ENCODE data around the gene NBEA. TPM values are rescaled to one million over a fixed set of nuclear protein-coding genes. Genes with fewer than 3 reads are reported as not detected.

The NBEA gene
- total and polyA plus RNA-seq, 2 experiments from 2014 or later: 9.1 to 29.1 TPM

DNA sequence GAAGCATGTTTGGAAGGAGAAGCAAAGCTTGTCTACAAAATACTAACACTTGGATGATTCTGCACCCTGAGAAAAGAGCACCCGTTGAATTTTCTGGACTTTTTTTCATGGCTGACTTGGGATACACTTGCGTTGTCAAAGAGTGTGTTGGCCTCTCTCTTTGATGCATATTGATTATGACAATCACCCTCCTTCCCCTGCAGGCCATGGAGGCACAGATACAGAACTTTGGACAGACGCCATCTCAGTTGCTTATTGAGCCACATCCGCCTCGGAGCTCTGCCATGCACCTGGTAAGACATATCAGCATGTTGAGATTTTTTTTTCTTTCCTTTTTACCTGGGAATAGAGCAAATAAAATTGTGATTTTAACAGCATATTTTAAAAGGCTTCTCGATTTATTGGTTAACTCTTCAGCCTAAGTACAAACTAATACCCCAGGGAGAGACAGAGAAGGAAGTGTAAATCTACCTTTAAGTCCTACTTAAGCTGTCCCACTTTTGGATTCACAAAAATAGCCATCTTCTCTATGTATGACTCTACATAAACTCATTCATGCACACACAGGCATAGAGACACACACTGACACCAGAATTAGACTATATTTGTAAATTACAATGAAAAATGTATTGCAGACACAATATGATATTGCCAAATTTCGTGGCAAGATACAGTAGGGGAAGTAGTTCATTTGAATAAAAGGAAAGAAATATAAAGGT, 704.1 kb downstream of the NBEA start (continued):
- TF ChIP-seq CTCF (conservative IDR thresholded peaks at IDR 0.05; ENCODE audit: low read depth in 2 of 2): no peak
- TF ChIP-seq, protein P1, sequence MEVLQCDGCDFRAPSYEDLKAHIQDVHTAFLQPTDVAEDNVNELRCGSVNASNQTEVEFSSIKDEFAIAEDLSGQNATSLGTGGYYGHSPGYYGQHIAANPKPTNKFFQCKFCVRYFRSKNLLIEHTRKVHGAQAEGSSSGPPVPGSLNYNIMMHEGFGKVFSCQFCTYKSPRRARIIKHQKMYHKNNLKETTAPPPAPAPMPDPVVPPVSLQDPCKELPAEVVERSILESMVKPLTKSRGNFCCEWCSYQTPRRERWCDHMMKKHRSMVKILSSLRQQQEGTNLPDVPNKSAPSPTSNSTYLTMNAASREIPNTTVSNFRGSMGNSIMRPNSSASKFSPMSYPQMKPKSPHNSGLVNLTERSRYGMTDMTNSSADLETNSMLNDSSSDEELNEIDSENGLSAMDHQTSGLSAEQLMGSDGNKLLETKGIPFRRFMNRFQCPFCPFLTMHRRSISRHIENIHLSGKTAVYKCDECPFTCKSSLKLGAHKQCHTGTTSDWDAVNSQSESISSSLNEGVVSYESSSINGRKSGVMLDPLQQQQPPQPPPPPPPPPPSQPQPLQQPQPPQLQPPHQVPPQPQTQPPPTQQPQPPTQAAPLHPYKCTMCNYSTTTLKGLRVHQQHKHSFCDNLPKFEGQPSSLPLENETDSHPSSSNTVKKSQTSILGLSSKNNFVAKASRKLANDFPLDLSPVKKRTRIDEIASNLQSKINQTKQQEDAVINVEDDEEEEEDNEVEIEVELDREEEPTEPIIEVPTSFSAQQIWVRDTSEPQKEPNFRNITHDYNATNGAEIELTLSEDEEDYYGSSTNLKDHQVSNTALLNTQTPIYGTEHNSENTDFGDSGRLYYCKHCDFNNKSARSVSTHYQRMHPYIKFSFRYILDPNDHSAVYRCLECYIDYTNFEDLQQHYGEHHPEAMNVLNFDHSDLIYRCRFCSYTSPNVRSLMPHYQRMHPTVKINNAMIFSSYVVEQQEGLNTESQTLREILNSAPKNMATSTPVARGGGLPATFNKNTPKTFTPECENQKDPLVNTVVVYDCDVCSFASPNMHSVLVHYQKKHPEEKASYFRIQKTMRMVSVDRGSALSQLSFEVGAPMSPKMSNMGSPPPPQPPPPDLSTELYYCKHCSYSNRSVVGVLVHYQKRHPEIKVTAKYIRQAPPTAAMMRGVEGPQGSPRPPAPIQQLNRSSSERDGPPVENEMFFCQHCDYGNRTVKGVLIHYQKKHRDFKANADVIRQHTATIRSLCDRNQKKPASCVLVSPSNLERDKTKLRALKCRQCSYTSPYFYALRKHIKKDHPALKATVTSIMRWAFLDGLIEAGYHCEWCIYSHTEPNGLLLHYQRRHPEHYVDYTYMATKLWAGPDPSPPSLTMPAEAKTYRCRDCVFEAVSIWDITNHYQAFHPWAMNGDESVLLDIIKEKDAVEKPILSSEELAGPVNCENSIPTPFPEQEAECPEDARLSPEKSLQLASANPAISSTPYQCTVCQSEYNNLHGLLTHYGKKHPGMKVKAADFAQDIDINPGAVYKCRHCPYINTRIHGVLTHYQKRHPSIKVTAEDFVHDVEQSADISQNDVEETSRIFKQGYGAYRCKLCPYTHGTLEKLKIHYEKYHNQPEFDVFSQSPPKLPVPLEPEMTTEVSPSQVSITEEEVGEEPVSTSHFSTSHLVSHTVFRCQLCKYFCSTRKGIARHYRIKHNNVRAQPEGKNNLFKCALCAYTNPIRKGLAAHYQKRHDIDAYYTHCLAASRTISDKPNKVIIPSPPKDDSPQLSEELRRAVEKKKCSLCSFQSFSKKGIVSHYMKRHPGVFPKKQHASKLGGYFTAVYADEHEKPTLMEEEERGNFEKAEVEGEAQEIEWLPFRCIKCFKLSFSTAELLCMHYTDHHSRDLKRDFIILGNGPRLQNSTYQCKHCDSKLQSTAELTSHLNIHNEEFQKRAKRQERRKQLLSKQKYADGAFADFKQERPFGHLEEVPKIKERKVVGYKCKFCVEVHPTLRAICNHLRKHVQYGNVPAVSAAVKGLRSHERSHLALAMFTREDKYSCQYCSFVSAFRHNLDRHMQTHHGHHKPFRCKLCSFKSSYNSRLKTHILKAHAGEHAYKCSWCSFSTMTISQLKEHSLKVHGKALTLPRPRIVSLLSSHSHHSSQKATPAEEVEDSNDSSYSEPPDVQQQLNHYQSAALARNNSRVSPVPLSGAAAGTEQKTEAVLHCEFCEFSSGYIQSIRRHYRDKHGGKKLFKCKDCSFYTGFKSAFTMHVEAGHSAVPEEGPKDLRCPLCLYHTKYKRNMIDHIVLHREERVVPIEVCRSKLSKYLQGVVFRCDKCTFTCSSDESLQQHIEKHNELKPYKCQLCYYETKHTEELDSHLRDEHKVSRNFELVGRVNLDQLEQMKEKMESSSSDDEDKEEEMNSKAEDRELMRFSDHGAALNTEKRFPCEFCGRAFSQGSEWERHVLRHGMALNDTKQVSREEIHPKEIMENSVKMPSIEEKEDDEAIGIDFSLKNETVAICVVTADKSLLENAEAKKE (CRISPR knock-in tag; IDR thresholded peaks at IDR 0.05): no peak

DNA sequence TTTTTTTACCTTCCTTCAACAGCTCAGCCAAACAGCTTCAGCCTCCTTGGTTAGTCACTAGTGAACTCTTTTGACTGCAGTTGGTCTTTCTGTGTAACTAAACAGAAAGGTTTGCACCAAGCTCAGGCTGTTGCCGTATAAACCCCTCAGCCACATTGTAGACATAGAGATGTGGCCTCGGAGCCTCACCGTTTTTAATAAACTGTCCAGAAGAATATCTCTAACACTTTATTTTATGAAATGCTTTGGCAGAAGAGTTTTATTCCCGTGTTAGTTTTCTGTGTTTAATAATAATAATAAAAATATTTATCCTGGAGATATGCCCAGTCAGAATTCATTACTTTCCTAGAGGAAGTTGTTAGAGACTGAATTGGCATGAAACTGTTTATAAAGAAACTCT, 706.1 kb downstream of the NBEA start:
- Histone ChIP-seq H3F3A (replicated peaks; ENCODE audit: low read depth) (no peaks in the 10 kb centered on the region), H3K27ac (ENCODE audit: low read depth) (no peak overlapping the region), H4K20me1 (replicated peaks; ENCODE audit: insufficient read depth) (no peaks in the 10 kb centered on the region), H2AFZ (no peak overlapping the region), H3K79me2 (replicated peaks; ENCODE audit: insufficient read depth) (no peaks in the 10 kb centered on the region), H3K4me1 (ENCODE audit: insufficient read depth) (no peaks in the 10 kb centered on the region), H3K27me3 (ENCODE audit: insufficient read depth) (no peaks in the 10 kb centered on the region), H3K4me2 (no peak overlapping the region), H3K4me3 (no peak overlapping the region), H3K9me2 (ENCODE audit: insufficient read depth) (no peaks in the 10 kb centered on the region), H3K36me3 (ENCODE audit: insufficient read depth) (no peaks in the 10 kb centered on the region)
- DNase-seq (ENCODE audit: low spot score): no peak
- no peaks in the 10 kb centered on the region for H3K9me3 Mint-ChIP-seq
- no peak for TF ChIP-seq EZH2 (IDR thresholded peaks at IDR 0.05; ENCODE audit: low read depth, unreplicated experiment)
- TF ChIP-seq CTCF (conservative IDR thresholded peaks at IDR 0.05; ENCODE audit: low read depth in 2 of 2): no peak
- no peak for TF ChIP-seq JUNB (IDR thresholded peaks at IDR 0.05; ENCODE audit: unreplicated experiment)
- ATAC-seq: no peak
- no peaks in the 10 kb centered on the region for H3K4me1 Mint-ChIP-seq
- H3K4me3 Mint-ChIP-seq: no peak overlapping the region
- H3K27me3 Mint-ChIP-seq (ENCODE audit: insufficient read depth, low read depth, poor library complexity): peaks cover 3% of the 10 kb centered on the region
- H3K27ac Mint-ChIP-seq: no peak overlapping the region
- H3K36me3 Mint-ChIP-seq (ENCODE audit: low read depth): peaks cover 7% of the 10 kb centered on the region; the same call in 1 of the 3 replicates

Data from GM23338 (cell line).